ENCODE measurements around the gene C2.

- no peak for TF ChIP-seq CTCF (IDR thresholded peaks at IDR 0.05)
- TF ChIP-seq POLR2A (IDR thresholded peaks at IDR 0.05): no peak
These were observed 43.8 kb upstream of the C2 start for GRCh38 chr6:31883676-31884075.

Measured in adrenal gland (tissue), 5 donors.